HG03095 (cell line): ENCODE results near the gene ANKS4B.
"Not testable (repeated sequence)": the region's sequence is repeated elsewhere in the genome, so short reads cannot be mapped to it uniquely, and the experiment has no call there.

Experiments used
- ATAC-seq: cut with Tn5 transposase; IDR thresholded peaks from one replicate; pipeline ENCODE4 v1.9.1; 2021; ENCODE audit warnings: moderate library complexity; ENCODE audit not compliant: unreplicated experiment

ANKS4B gene

DNA sequence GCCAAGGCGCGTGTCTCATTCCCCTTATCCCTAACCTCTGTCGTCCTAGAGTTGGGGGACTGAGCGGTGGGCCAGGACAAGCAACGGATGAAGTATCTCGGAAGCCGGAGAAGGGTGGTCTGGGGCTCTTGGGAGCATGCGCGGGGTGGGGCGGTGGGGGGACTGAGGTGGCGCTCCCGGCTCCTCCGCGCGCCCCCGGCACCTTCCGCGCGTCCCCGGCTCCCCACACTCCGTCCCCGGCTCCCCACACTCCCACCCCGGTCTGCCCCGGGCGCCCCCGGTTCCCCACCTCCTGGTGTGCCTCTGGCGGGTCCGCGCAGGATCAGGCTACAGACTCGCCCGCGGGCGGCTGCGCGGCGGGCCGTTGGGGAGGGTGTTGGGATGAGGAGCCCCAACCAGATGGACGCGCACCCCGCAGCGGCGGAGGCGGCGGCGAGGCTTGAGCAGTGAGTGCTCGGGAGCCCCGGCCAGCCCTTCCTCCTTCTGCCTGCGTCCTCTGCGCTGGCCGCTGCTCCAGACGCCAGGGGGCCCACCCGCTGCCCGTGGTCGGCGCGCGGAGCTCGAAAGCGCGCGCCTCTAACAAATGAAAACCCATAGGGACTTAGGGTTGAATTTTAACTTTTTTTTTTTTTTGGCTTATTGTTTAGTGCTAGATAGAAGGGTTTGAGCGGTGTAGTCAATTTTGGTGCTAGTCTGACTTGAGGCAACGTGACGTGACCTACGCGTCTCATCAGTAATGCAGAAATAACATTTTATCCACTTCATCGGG, 50.2 kb downstream of the ANKS4B start:
- ATAC-seq, result no peak

DNA sequence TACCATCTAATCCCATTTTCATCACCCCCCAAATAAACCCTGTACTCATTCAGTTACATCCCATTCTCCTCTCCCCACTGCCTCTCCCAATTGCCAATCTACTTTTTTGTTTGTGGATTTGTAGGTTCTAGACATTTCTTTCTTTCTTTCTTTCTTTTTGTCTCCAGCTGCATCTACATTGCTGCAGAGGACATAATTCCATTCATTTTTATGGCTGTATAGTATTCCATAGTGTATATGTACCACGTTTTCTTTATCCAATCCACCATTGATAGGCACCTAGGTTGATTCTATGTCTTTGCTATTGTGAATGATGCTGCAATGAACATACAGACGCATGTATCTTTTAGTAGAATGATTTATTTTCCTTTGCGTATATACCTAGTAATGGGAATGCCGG, 50.9 kb downstream of the ANKS4B start:
- no peak for ATAC-seq

DNA sequence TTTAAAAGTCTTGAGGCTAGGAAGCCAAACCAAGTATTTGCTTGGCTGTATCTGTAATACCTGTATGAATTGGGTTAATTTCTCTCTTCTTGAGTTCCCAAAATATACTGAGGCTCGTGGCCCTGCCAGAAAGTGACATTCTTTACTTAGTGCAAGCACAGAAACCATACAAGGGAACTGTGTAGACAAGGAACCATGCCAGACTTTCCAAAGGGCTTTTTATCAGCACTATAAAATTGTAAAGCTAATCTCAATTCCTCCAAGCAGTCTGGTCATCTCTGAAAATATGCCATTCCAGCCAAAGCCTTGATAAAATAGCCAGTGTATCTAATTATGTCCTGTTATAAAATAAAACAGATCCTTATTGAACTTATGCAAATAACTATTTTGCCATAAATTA, 51.8 kb downstream of the ANKS4B start:
- ATAC-seq, result no peak

GRCh38 chr16:21289789-21290188, 56.3 kb downstream of the ANKS4B start:
- not testable (repeated sequence) for ATAC-seq

DNA sequence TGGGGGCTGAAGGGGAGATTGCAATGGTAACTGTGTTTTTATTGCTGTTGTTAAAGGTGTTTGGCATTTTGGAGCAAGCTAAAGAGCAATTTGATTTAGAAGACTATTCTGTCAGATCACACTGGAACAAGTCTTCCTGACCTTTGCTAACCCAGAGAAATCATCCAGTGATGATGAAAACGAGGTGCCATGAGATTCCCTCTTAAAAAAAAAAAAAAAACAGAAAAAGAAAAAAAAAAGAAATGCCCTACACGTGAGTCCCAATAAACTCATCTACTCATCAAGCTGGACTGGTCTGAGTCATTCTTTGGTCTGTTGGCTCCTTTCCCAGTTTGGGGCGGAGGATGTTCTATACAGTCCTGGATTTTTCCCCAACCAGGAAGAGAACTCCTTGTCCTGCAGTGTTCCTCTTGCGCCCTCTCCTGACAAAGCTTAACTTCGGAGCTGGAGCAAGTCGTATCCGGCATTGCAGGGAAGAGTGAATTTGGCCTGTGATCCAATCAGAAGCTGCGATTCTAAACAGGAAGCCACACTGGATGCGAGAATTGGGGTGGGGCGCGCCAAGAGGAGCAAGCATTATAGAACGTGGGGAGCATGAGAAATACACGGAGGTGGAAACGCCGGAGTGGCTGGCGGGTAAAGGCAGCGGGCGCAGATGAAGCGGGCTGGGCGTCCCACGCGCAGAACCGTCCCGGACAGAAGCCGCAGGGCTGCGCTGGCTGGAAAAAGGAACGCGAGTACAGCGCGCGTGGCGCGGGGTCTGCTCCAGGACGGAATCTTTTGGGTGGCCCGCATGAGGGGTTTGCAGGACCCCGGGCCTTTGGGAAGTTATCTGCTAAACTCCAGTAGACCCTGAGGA, 67.0 kb downstream of the ANKS4B start:
- peak; percentile 55 for ATAC-seq

GRCh38 chr16:21301168-21301894, 67.8 kb downstream of the ANKS4B start:
- peak; percentile 47 for ATAC-seq

- ATAC-seq, result no peak
Measured at GRCh38 chr16:21301895-21302291, 68.4 kb downstream of the ANKS4B start.

- no peak for ATAC-seq
Measured at GRCh38 chr16:21302454-21302853, 69.0 kb downstream of the ANKS4B start.

DNA sequence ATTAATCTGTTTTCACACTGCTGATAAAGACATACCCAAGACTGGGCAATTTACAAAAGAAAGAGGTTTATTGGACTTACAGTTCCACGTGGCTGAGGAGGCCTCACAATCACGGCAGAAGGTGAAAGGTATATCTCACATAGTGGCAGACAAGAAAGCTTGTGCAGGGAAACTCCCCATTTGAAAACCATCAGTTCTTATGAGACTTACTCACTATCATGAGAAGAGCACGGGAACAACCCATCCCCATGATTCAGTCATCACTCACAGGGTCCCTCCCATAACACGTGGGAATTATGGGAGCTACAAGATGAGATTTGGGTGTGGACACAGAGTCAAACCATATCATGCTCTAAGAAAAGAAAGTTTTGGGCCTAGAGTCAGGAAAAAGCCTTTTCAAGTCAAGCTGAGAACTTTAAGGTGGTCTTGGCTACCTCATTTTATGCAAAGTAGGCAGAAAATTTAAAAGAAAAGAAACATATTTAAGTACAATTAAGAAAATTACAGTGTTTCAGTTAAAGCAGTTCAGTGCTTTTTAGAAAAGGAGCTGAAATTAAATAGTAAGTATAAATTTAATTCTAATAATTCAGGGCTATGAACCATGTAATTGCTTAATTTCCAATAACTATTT, 69.5 kb downstream of the ANKS4B start:
- ATAC-seq, result no peak
